Tibial artery (tissue), 4 donors: ENCODE measurements around the gene PTPRG.

ENCODE experiments used
- DNase-seq, 2 donors: peaks; one replicate each; pipeline ENCODE4 v3.0.0-alpha.2; 2019
- H3K27ac ChIP-seq, 2 donors: fragments of 200-600 bp; sonication (generic) in 1 of 2; 1 replicate in 1 of 2; 2 replicates in 1 of 2; pipeline ENCODE4 v1.5.1; 2018 to 2019; ENCODE audit warnings: mild to moderate bottlenecking in 1 of 2
- H3K27me3 ChIP-seq, 2 donors: fragments of 200-600 bp; sonication (generic) in 1 of 2; one replicate each; pipeline versions ENCODE4 v1.5.1 to v1.6.0; 2016 to 2019
- H3K36me3 ChIP-seq, 3 donors: fragments of 200-600 bp; sonication (generic) in 2 of 3; one replicate each; pipeline ENCODE4 v1.5.1; 2016 to 2019; ENCODE audit warnings: mild to moderate bottlenecking in 2 of 3
- H3K4me1 ChIP-seq, 4 donors: fragments of 200-600 bp; sonication (generic) in 2 of 4; 1 replicate in 3 of 4; 2 replicates in 1 of 4; pipeline ENCODE4 v1.5.1; 2016 to 2019
- H3K4me3 ChIP-seq, 2 donors: fragments of 200-600 bp; sonication (generic) in 1 of 2; 1 replicate in 1 of 2; 2 replicates in 1 of 2; pipeline ENCODE4 v1.5.1; 2018 to 2019; ENCODE audit warnings: mild to moderate bottlenecking in 2 of 2
- H3K9me3 ChIP-seq, 3 donors: fragments of 200-600 bp; sonication (generic) in 1 of 3; one replicate each; pipeline ENCODE4 v1.5.1; 2016 to 2019
- CTCF ChIP-seq, 2 experiments: fragments of 200-600 bp in 1 of 2; fragments of 450-650 bp in 1 of 2; IDR thresholded peaks; one replicate each; pipeline ENCODE4 v1.5.1; 2017 to 2019; ENCODE audit warnings: antibody characterized with exemption in 2 of 2, mild to moderate bottlenecking in 1 of 2, moderate library complexity in 1 of 2
- intact Hi-C: fragments of 100-400 bp; cut with DNase I; formaldehyde crosslinking; loops from one replicate; pipeline ENCODE4 v1.15.0; 2023; ENCODE audit warnings: low total_unique reads

Gene PTPRG

GRCh38 chr3:61819861-61820260 lies 258.5 kb downstream of the PTPRG start:
- intact Hi-C loops = no loop called here
- DNase-seq = no peak
- H3K27ac ChIP-seq = peak overlapping the region; percentile 4 to 75
- TF ChIP-seq CTCF (IDR thresholded peaks at IDR 0.05) = no peak
- peaks cover 0 to 67% (median 22%) of the 10 kb centered on the region in 4 donors for H3K4me1 ChIP-seq
- no peaks in the 10 kb centered on the region for H3K36me3 ChIP-seq
- no peak overlapping the region for H3K4me3 ChIP-seq
- no peaks in the 10 kb centered on the region for H3K27me3 ChIP-seq
- no peaks in the 10 kb centered on the region for H3K9me3 ChIP-seq

- H3K4me1 ChIP-seq = peaks cover 0 to 69% (median 22%) of the 10 kb centered on the region in 4 donors
- H3K36me3 ChIP-seq = no peaks in the 10 kb centered on the region
- TF ChIP-seq CTCF (IDR thresholded peaks at IDR 0.05) = no peak
- H3K27me3 ChIP-seq = no peaks in the 10 kb centered on the region
- intact Hi-C loops = no loop called here
- no peaks in the 10 kb centered on the region for H3K9me3 ChIP-seq
- H3K4me3 ChIP-seq = no peak overlapping the region
- no peak for DNase-seq
- peak overlapping the region; percentile 59 to 75 for H3K27ac ChIP-seq
Measured at GRCh38 chr3:61820306-61820992, 259.1 kb downstream of the PTPRG start.

GRCh38 chr3:61821823-61822251 lies 260.5 kb downstream of the PTPRG start:
- Histone ChIP-seq H3K27me3 (no peaks in the 10 kb centered on the region), H3K4me3 (peak overlapping the region in 1 of 2 donors; percentile 4), H3K4me1 (peaks cover 0 to 75% (median 24%) of the 10 kb centered on the region in 4 donors), H3K36me3 (no peaks in the 10 kb centered on the region), H3K9me3 (no peaks in the 10 kb centered on the region), H3K27ac (peak overlapping the region; percentile 59 to 75)
- intact Hi-C loops = no loop called here
- TF ChIP-seq CTCF (IDR thresholded peaks at IDR 0.05) = no peak
- DNase-seq = no peak

- intact Hi-C loops = no loop called here
- Histone ChIP-seq H3K9me3 (no peaks in the 10 kb centered on the region), H3K4me3 (peak overlapping the region in 1 of 2 donors; percentile 4), H3K27me3 (no peaks in the 10 kb centered on the region), H3K27ac (peak overlapping the region; percentile 59 to 75), H3K36me3 (no peaks in the 10 kb centered on the region), H3K4me1 (peaks cover 0 to 83% (median 26%) of the 10 kb centered on the region in 4 donors)
- TF ChIP-seq CTCF (IDR thresholded peaks at IDR 0.05) = no peak
- DNase-seq = no peak
Measured at GRCh38 chr3:61822588-61822987, 261.2 kb downstream of the PTPRG start.

GRCh38 chr3:61824553-61825135 lies 263.3 kb downstream of the PTPRG start:
- Histone ChIP-seq H3K27ac (peak overlapping the region; percentile 12 to 75), H3K9me3 (no peaks in the 10 kb centered on the region), H3K4me3 (no peak overlapping the region), H3K27me3 (no peaks in the 10 kb centered on the region), H3K4me1 (peaks cover 0 to 91% (median 40%) of the 10 kb centered on the region in 4 donors), H3K36me3 (no peaks in the 10 kb centered on the region)
- intact Hi-C loops = no loop called here
- DNase-seq = no peak
- no peak for TF ChIP-seq CTCF (IDR thresholded peaks at IDR 0.05)
